Mesenteric fat pad (tissue), 1 donor: Measurements from ENCODE around the gene AFG1L. TPM values are rescaled to one million over a fixed set of nuclear protein-coding genes. Genes with fewer than 3 reads are reported as not detected.
A peak's percentile ranks its signal among the peaks of the same experiment; 100 is the strongest.
"Not testable (repeated sequence)": the region's sequence is repeated elsewhere in the genome, so short reads cannot be mapped to it uniquely, and the experiment has no call there.

Source experiments
- DNase-seq: peaks from one replicate; pipeline ENCODE4 v3.0.0-alpha.2; 2020; ENCODE audit warnings: low spot score
- total RNA-seq: library from RNA; stranded (reverse); fragmentation: NEBNext Ultra II Directional; extraction: Animal tissue kit (Norgen Biotek cat#: 25700); gene quantifications from one replicate; pipeline ENCODE4 v1.2.1, GENCODE V29; 2021
- donor health status: DM: yes; HTN: yes; CAD: no.

Gene AFG1L
- total RNA-seq, 1 donor from 2014 or later = 7.0 TPM

GRCh38 chr6:108555399-108556052 is 260.7 kb downstream of the AFG1L start:
- no peak for DNase-seq

- DNase-seq = no peak
Observed at GRCh38 chr6:108556250-108556649, 261.4 kb downstream of the AFG1L start.

DNA sequence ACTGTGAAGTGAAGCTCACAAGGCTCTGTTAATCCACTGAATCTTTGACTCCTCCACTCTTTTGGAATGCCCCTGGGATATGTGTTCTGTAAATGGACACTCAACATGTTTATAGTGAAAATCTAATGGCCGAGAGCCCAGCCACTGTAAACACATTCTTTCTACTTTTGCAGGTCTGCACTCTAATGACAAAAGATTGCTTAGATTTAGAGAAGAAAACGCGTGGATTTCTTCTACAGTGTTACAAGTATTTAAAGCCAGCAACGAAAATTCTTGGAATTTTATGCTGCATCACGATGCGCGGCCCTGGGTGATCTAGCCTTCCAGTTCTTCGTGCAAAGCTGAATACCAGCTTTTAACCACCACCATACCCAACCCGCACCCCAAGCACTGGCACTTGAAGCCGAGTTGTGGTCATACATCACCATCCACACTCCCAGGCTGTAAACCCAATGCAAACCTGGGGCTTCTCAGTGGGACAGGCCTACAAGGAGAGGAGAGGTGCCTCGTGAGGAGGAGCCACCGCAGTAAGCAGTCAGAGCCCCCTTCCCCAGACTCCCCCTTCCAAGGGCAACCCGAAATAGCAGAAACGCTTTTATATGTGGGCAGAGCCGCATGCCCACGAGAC is 262.1 kb downstream of the AFG1L start:
- DNase-seq = no peak

GRCh38 chr6:108557494-108558371 is 262.9 kb downstream of the AFG1L start:
- peak; percentile 92 for DNase-seq

GRCh38 chr6:108558372-108559096 is 263.7 kb downstream of the AFG1L start:
- DNase-seq = peak; percentile 99

DNA sequence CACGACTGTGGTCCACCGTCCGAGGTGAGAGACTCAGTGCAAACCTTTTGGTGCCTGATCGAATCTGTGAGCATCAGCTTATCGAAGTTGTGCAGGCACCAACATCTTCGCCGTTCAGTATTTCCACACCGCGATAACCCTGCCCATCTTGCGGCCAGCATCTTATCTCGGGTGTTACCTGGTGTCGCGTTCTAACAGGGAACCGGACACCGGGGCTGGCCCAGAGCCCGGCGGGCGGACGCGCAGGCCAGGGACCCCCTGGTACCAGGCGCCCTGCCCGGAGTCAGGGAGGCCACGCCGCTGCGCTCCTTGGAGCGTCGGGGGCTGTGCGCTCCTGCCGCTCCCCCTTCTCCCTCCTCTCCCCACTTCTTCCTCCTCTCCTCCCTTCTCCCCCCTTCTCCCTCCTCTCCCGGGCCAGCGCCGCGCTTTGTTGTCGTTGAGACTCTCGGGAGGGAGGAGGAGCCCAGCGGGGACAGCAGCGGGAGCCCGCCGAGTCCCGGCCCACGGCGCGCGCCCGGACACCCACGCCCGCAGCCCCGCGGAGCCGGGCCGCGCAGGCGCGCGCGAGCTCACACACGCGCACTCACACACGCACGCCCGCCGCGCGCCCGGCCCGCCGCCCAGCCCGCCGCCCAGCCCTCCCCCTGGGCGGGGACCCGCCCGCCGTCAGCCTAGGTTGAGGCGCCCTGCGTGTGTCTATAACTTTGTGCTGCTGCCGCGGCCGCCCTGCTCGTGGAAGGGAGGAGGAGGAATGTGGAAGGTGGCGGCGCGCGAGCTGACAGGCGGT is 264.4 kb downstream of the AFG1L start:
- peak; percentile 96 for DNase-seq

DNA sequence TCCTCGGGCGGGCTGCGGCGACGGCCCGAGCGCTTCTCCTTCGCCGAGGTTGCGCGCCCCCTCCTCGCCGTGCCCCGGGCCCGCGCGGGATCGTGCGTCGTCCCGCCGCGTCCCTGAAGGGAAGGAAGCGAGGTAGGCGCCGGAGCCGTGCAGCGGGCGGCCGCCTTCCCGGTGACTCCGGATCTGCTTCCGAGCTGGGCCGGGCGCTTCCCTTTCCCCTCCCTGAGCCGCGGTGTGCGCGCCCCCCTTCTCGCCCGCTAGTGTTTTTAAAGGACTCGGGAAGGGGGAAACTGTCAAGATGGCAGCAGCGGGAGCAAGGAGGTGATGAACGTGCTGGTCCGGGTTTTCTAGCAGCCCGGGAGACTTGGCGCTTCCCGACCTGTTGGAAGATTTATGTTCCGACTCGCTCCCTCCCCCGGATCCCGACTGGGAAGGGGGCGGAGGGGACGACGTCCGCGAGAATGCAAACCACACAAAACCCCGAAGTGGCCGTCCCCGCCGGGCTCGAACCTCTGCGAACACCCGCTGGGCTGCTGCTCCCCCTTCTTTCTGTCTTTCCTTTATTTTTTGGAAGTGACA is 265.1 kb downstream of the AFG1L start:
- DNase-seq = no peak

- peak; percentile 97 for DNase-seq
Observed at GRCh38 chr6:108560463-108561308, 265.8 kb downstream of the AFG1L start, which contains the start of gene FOXO3. TSS of gene FOXO3 (plus strand) at chr6:108560917. CDS start at chr6:108561209, 292 bp downstream.

GRCh38 chr6:108561309-108561647 is 266.4 kb downstream of the AFG1L start:
- not testable (repeated sequence) for DNase-seq

GRCh38 chr6:108561742-108562502 is 267.1 kb downstream of the AFG1L start:
- no peak for DNase-seq

GRCh38 chr6:108562503-108562993 is 267.7 kb downstream of the AFG1L start:
- no peak for DNase-seq

DNA sequence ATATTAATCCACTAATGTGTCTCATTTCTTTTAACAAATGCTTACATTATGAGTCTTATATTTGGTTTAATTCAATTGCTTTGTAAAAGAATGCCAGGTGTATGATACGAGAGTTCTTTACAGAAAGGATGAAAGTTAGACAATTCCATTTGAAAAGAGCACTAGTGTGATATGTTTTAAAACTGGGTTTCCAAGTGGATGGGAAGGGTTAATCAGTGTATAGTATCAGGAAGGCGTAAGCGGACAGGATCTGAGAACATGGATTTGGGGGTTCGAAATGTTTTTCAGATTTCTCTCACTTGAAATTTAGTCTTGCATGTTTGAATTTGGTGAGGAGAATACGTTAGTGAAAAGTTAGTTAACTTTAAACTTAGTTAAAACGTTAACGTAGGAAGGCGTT is 268.4 kb downstream of the AFG1L start:
- no peak for DNase-seq

DNA sequence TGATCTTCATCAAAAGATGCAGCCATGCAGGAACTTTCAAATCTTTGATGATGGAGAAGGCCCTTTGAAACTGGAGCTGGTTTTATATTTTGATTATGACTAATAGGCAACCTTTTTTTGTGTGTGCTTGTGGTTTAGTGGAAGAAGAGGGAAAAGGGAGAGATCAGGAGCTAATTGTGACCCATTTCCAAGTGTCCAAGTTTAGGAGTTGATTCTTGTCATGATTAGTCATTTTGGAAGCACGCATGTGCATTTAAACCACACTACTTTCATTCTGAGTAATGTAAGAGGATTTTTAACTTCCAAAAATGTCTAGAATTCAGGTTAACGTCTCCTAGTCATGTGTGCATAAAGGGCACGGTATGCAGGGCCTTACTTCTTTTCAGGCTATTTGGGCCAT is 269.3 kb downstream of the AFG1L start:
- DNase-seq = no peak

DNA sequence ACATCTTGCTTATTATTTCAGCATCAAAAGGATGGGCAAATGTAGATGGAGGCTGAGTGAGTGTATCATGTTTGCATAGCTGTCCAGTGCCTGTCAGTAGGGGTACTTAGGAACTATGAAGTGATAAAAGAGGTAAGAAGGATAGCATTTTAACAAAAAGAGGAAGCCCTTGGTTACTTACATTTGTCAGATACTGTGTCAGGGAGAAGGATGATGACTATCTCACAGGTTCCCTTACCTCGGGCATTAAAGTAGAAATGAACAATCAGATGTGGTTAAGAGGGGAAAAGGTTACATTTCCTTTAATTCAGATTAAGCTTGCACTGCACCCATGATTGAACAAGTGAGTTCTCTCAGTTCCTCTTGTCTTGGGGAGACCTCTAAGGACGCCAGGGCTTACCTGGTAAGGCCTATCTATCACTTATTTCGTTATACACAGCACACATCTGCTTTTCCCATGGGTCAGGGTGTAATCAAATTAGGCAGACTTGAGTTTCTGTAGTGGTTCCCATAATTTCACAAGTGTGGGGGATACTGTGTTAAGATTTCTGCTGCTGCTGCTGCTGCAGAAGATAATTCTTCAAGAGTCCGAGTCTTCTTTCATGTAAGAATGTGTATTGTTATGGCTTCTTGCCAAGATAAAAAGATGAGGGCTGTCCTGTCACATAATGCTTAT is 270.4 kb downstream of the AFG1L start:
- DNase-seq = no peak

GRCh38 chr6:108565893-108566292 is 271.0 kb downstream of the AFG1L start:
- no peak for DNase-seq

DNA sequence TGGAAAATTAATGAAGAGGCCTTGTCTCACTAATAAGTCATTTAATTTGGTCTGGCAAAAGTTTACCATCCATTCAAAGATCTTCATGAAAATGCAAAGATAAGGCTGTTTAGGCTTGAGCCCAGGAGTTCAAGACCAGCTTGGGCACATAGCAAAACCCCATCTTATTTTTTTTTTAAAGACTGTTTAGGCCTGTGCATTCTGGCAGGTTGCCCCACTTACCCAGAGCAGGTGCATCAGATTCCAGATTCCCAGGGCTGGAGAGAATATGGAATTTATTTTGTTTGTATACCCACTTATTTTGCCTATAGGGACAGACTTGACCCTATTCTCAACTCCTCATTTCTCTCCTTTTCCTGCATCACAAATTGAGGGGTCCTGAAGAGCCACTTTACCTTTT is 271.6 kb downstream of the AFG1L start:
- no peak for DNase-seq

DNA sequence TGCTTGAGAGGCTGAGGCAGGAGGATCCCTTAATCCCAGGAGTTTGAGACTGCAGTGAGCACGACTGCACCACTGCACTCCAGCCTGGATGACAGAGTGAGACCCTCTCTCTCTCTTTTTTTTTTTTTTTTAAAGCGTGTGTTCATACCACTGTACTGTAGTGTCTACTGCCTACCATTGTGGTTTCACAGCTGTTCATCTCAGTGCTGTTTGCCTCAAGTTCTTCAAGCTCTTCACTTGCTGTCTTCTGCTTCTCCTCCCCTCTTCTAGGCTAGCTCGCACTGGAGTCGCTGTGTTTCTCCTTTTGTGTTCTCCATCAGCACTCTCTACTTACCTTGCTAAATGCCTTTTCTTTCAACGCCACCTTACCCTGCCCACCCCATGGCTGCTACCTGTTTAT is 273.2 kb downstream of the AFG1L start:
- no peak for DNase-seq
